ENCODE data around the gene IL19.

DNA sequence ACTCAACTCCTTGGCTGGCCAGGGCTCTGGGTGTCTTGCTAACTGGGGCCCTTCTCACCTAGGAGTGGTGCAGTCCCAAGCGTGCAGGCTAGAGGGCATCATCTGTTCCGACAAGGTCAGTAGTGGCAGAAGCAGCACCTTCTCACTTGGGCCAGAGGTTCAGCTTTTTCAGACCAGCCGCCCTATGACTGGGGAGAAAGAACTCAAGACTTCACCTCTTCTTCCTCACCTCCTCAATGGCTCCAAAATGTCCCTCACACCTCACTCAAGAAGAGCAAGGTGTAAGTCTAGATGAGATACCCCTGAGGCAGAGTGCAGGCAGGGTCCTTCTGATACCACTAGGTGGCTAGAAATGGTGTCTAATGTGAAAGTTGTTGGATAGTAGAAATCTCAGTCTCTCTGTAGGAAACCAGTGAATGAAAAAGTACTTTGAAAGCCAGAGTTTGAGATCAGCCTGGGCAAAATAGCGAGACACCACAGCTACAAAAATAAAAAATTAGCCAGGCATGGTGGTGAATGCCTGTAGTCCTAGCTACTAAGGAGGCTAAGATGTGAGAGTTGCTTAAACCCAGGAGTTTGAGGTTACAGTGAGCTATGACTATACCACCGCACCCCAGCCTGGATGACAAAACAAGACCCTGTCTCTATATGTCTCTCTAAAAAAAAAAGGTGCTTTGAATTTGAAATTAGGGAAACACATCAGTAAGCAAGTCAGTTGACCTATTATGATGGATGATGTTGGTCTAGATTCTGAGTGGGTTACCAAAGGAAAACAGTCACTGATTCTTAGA is 86.3 kb downstream of the IL19 start:
- TF ChIP-seq, protein P1, sequence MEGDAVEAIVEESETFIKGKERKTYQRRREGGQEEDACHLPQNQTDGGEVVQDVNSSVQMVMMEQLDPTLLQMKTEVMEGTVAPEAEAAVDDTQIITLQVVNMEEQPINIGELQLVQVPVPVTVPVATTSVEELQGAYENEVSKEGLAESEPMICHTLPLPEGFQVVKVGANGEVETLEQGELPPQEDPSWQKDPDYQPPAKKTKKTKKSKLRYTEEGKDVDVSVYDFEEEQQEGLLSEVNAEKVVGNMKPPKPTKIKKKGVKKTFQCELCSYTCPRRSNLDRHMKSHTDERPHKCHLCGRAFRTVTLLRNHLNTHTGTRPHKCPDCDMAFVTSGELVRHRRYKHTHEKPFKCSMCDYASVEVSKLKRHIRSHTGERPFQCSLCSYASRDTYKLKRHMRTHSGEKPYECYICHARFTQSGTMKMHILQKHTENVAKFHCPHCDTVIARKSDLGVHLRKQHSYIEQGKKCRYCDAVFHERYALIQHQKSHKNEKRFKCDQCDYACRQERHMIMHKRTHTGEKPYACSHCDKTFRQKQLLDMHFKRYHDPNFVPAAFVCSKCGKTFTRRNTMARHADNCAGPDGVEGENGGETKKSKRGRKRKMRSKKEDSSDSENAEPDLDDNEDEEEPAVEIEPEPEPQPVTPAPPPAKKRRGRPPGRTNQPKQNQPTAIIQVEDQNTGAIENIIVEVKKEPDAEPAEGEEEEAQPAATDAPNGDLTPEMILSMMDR (IDR thresholded peaks at IDR 0.05), result no peak
- no peak for TF ChIP-seq POLR2A (IDR thresholded peaks at IDR 0.05)

All from uterus (tissue), 2 donors.